Measurements from ENCODE around the gene TENM4. TPM values are rescaled to one million over a fixed set of nuclear protein-coding genes. Genes with fewer than 3 reads are reported as not detected.

The TENM4 gene
- polyA plus RNA-seq, 1 donor from 2014 or later: 16.8 TPM

DNA sequence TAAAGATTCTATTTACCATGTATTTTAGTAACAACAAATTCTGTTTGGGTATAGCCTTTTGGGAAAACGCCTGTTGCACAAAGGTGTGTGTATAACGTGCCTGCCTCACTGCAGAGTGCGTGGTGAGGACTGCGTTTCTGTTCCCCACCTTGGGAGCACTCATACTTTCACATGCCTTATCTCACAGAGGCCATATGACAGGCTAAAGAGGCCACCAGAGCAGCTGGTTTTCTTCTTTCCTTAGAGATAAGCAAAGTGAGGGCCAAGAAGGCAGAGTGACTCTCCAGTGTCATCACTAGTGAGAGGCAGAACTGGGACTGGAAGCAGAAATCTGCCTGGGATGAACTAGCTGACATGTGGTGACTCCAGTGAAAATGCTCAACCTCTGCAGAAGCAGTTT lies 497.0 kb downstream of the TENM4 start:
- Histone ChIP-seq H3K79me2 (replicated peaks; ENCODE audit: insufficient read depth, low read length) (no peaks in the 10 kb centered on the region), H2AFZ (ENCODE audit: low read depth, low read length) (no peak overlapping the region), H3K9me3 (ENCODE audit: low read length) (peaks cover 4% of the 10 kb centered on the region), H3K36me3 (ENCODE audit: insufficient read depth, low read length) (no peaks in the 10 kb centered on the region), H3K4me2 (ENCODE audit: low read length) (no peak overlapping the region), H3K9me2 (ENCODE audit: insufficient read depth, low read length) (no peaks in the 10 kb centered on the region), H3K4me3 (ENCODE audit: low read length) (no peak overlapping the region), H3K27ac (ENCODE audit: low read length) (no peak overlapping the region), H4K20me1 (ENCODE audit: insufficient read depth) (no peaks in the 10 kb centered on the region), H3K27me3 (ENCODE audit: insufficient read depth, low read depth, low read length) (no peaks in the 10 kb centered on the region), H3F3A (ENCODE audit: insufficient read depth, low read length, poor library complexity, severe bottlenecking) (no peaks in the 10 kb centered on the region), H3K9ac (ENCODE audit: low read length) (no peak overlapping the region)
- TF ChIP-seq REST (IDR thresholded peaks at IDR 0.05; ENCODE audit: borderline replicate concordance) (no peak), EZH2 (IDR thresholded peaks at IDR 0.05; ENCODE audit: borderline replicate concordance, insufficient read depth, low read length, poor library complexity, severe bottlenecking) (no peak), RAD21 (conservative IDR thresholded peaks at IDR 0.05) (no peak), POLR2AphosphoS5 (IDR thresholded peaks at IDR 0.05) (no peak), MXI1 (conservative IDR thresholded peaks at IDR 0.05; ENCODE audit: poor library complexity, severe bottlenecking) (no peak), EP300 (conservative IDR thresholded peaks at IDR 0.05; ENCODE audit: poor library complexity, severe bottlenecking) (no peak), CTCF (IDR thresholded peaks at IDR 0.05; ENCODE audit: poor library complexity, severe bottlenecking) (no peak), SMC3 (conservative IDR thresholded peaks at IDR 0.05; ENCODE audit: poor library complexity) (no peak), TAF1 (IDR thresholded peaks at IDR 0.05; ENCODE audit: low read depth) (no peak)

DNA sequence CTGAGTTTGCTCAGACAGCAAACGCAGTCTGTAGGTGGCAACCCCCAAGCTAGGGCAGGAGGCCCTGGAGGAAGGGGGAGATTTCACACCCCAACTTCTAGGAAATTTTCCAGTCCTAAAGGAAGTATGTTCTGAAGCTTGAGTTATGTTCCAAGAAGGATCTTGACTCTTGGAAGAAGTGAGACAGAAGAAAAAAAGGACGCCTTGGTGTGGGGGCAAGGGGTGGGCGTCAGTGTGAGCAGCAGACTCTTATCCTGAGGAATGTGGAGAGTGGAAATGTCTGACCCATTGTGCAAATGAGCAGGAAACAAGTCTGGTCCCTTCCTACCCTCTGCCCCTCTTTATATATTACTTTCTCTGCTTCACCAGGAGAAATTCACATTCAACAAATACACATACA lies 497.7 kb downstream of the TENM4 start:
- Histone ChIP-seq H3K27me3 (ENCODE audit: insufficient read depth, low read depth, low read length) (no peaks in the 10 kb centered on the region), H3F3A (ENCODE audit: insufficient read depth, low read length, poor library complexity, severe bottlenecking) (no peaks in the 10 kb centered on the region), H3K9me3 (ENCODE audit: low read length) (peaks cover 4% of the 10 kb centered on the region), H3K9me2 (ENCODE audit: insufficient read depth, low read length) (no peaks in the 10 kb centered on the region), H3K4me2 (ENCODE audit: low read length) (no peak overlapping the region), H2AFZ (ENCODE audit: low read depth, low read length) (no peak overlapping the region), H3K36me3 (ENCODE audit: insufficient read depth, low read length) (no peaks in the 10 kb centered on the region), H3K27ac (ENCODE audit: low read length) (no peak overlapping the region), H3K9ac (ENCODE audit: low read length) (no peak overlapping the region), H4K20me1 (ENCODE audit: insufficient read depth) (no peaks in the 10 kb centered on the region), H3K79me2 (replicated peaks; ENCODE audit: insufficient read depth, low read length) (no peaks in the 10 kb centered on the region), H3K4me3 (ENCODE audit: low read length) (no peak overlapping the region)
- no peak for TF ChIP-seq MXI1 (conservative IDR thresholded peaks at IDR 0.05; ENCODE audit: poor library complexity, severe bottlenecking)
- no peak for TF ChIP-seq RAD21 (conservative IDR thresholded peaks at IDR 0.05)
- TF ChIP-seq REST (IDR thresholded peaks at IDR 0.05; ENCODE audit: borderline replicate concordance): no peak
- TF ChIP-seq POLR2AphosphoS5 (IDR thresholded peaks at IDR 0.05): no peak
- TF ChIP-seq TAF1 (IDR thresholded peaks at IDR 0.05; ENCODE audit: low read depth): no peak
- no peak for TF ChIP-seq EZH2 (IDR thresholded peaks at IDR 0.05; ENCODE audit: borderline replicate concordance, insufficient read depth, low read length, poor library complexity, severe bottlenecking)
- TF ChIP-seq EP300 (conservative IDR thresholded peaks at IDR 0.05; ENCODE audit: poor library complexity, severe bottlenecking): no peak
- TF ChIP-seq CTCF (IDR thresholded peaks at IDR 0.05; ENCODE audit: poor library complexity, severe bottlenecking): no peak
- TF ChIP-seq SMC3 (conservative IDR thresholded peaks at IDR 0.05; ENCODE audit: poor library complexity): no peak
